Upper lobe of left lung (tissue), 6 donors: ENCODE results near the gene ZNRF1. TPM values are rescaled to one million over a fixed set of nuclear protein-coding genes. Genes with fewer than 3 reads are reported as not detected.
A peak's percentile ranks its signal among the peaks of the same experiment; 100 is the strongest.

Experiments
- ATAC-seq, 2 donors: fragments of 200-7000 bp; cut with Tn5 transposase; one replicate each; pipeline ENCODE4 v1.9.1; 2022; ENCODE audit warnings: mild to moderate bottlenecking in 2 of 2, moderate library complexity in 2 of 2; ENCODE audit not compliant: low FRiP score in 2 of 2
- DNase-seq, 2 donors: peaks; one replicate each; pipeline ENCODE4 v3.0.0-alpha.2; 2019 to 2020
- H3K27ac ChIP-seq, 4 donors: fragments of 200-600 bp; sonication (generic); one replicate each; pipeline ENCODE4 v1.5.1; 2016 to 2019
- H3K27me3 ChIP-seq, 4 donors: fragments of 200-600 bp; sonication (generic); one replicate each; pipeline ENCODE4 v1.5.1; 2017 to 2019
- H3K36me3 ChIP-seq, 4 donors: fragments of 200-600 bp; sonication (generic); one replicate each; pipeline ENCODE4 v1.5.1; 2016 to 2019
- H3K4me1 ChIP-seq, 4 donors: fragments of 200-600 bp; sonication (generic); one replicate each; pipeline ENCODE4 v1.5.1; 2018 to 2019
- H3K4me3 ChIP-seq, 4 donors: fragments of 200-600 bp; sonication (generic); one replicate each; pipeline ENCODE4 v1.5.1; 2017 to 2019; ENCODE audit warnings: mild to moderate bottlenecking in 2 of 4, moderate library complexity in 1 of 4
- H3K9me3 ChIP-seq, 4 donors: fragments of 200-600 bp; sonication (generic); one replicate each; pipeline ENCODE4 v1.5.1; 2018 to 2019
- EP300 ChIP-seq, 4 donors: sonication (generic); formaldehyde crosslinking; IDR thresholded peaks; one replicate each; pipeline ENCODE4 v1.5.1; 2017; ENCODE audit warnings: antibody characterized with exemption in 4 of 4, control low read depth in 2 of 4
- POLR2A ChIP-seq, 4 donors: fragments of 450-650 bp; IDR thresholded peaks; one replicate each; pipeline ENCODE4 v1.5.1; 2016 to 2017; ENCODE audit warnings: antibody characterized with exemption in 4 of 4, mild to moderate bottlenecking in 2 of 4
- POLR2AphosphoS5 ChIP-seq, 2 donors: sonication (generic); formaldehyde crosslinking; IDR thresholded peaks; one replicate each; pipeline ENCODE4 v1.5.1; 2017; ENCODE audit warnings: antibody characterized with exemption in 2 of 2
- WGBS, 2 donors: methylation state at CpG; one replicate each; pipeline ENCODE4 v1.1.5; 2017 to 2018; 5-methylcytosine and 5-hydroxymethylcytosine counted together
- total RNA-seq, 6 donors: library from RNA; depleted of rRNA in 4 of 6; stranded (reverse); fragments of >200 nt in 4 of 6; gene quantifications; one replicate each; pipeline versions ENCODE4 v1.1.0 to v1.2.1, GENCODE V29; 2016 to 2021
- TF ChIP-seq, protein P1 (sequence below), 6 experiments: fragments of 450-650 bp in 4 of 6; fragments of 200-600 bp in 2 of 6; sonication (generic) in 2 of 6; IDR thresholded peaks; one replicate each; pipeline ENCODE4 v1.5.1; 2016 to 2019; ENCODE audit warnings: antibody characterized with exemption in 6 of 6
- donor health status: DM: no; HTN: no; CAD: no; lungs with moderate emphysema.
- donor health status: DM: no; HTN: yes; CAD: no; lungs with severe emphysema.

Gene ZNRF1
- total RNA-seq: 10 to 100 TPM; 18.5 to 40.0 (median 27.1) TPM

DNA sequence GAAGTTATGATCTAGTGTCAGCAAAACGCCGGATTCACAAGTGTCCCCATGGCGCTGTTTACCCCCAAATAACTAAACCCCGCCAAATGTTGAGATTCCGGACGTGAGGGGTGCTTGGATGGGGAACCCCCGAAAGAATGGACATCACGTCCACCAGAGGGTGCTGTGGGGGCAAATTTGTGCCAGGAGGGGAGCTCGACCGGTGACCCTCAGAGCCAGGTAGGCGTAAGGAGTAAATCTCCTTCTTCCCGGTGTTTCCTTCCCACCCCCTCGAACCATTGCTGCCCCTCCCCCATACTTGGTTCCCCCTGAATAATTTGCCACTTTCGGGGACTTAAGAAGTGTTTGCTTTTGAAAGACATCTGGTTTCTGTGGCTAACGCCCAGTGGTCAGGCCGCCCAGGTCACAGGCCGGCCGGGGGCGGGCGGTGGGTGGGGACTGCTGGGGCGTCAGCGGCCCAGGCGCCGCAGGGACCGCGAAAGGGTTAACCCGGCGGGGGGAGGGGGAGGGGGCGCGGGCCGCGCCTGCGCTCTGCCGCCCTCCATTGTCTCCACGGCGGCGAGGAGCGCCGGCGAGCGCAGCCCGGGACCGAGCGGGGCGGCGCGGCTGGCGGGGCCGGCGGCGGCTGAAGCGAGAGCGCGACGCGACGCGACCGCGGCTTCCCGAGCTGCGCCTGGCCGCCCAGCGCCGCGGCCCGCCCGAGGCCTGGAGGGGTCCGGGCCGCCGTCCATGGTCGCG, at the start of gene ZNRF1:
Gene ZNRF1, plus strand, starts transcription at position 544 of the 738 bp plus-strand sequence. CDS start 648 bp downstream, outside the sequence.
- H3K27ac ChIP-seq: peak within 1 kb of the TSS; percentile 82 to 90 (median 86)
- peak within 1 kb of the TSS; percentile 31 to 98 (median 90) for H3K4me3 ChIP-seq
- ATAC-seq: peak; percentile 92 to 94
- H3K4me1 ChIP-seq: peaks cover 26 to 44% (median 30%) of the 10 kb centered on the region in 4 donors
- no peaks in the 10 kb centered on the region for H3K9me3 ChIP-seq
- peak; percentile 84 to 98 for DNase-seq
- TF ChIP-seq POLR2A (IDR thresholded peaks at IDR 0.05) (peak in 1 of 4 donors; percentile 39), POLR2AphosphoS5 (IDR thresholded peaks at IDR 0.05) (peak; percentile 19 to 41), EP300 (IDR thresholded peaks at IDR 0.05) (no peak)
- TF ChIP-seq, protein P1, sequence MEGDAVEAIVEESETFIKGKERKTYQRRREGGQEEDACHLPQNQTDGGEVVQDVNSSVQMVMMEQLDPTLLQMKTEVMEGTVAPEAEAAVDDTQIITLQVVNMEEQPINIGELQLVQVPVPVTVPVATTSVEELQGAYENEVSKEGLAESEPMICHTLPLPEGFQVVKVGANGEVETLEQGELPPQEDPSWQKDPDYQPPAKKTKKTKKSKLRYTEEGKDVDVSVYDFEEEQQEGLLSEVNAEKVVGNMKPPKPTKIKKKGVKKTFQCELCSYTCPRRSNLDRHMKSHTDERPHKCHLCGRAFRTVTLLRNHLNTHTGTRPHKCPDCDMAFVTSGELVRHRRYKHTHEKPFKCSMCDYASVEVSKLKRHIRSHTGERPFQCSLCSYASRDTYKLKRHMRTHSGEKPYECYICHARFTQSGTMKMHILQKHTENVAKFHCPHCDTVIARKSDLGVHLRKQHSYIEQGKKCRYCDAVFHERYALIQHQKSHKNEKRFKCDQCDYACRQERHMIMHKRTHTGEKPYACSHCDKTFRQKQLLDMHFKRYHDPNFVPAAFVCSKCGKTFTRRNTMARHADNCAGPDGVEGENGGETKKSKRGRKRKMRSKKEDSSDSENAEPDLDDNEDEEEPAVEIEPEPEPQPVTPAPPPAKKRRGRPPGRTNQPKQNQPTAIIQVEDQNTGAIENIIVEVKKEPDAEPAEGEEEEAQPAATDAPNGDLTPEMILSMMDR (IDR thresholded peaks at IDR 0.05): peak; percentile 62 to 88 (median 78)
- WGBS, 2 donors: 0% methylated on average over 15 to 16 of the region's 73 CpGs
- H3K36me3 ChIP-seq: no peaks in the 10 kb centered on the region
- H3K27me3 ChIP-seq: no peaks in the 10 kb centered on the region

GRCh38 chr16:74949309-74949708, 49.5 kb upstream of the ZNRF1 start:
- peaks cover 8 to 82% (median 29%) of the 10 kb centered on the region in 4 donors for H3K36me3 ChIP-seq
- 96% methylated on average over 3 of the region's 3 CpGs for WGBS, 2 donors
- TF ChIP-seq, protein P1 (IDR thresholded peaks at IDR 0.05): no peak
- TF ChIP-seq POLR2A (IDR thresholded peaks at IDR 0.05) (no peak), POLR2AphosphoS5 (IDR thresholded peaks at IDR 0.05) (no peak)
- no peaks in the 10 kb centered on the region for H3K27me3 ChIP-seq
- no peak for DNase-seq
- H3K9me3 ChIP-seq: no peaks in the 10 kb centered on the region
- no peaks in the 10 kb centered on the region for H3K4me1 ChIP-seq
- ATAC-seq: no peak
- H3K4me3 ChIP-seq: no peak overlapping the region
- no peak overlapping the region for H3K27ac ChIP-seq

- DNase-seq: no peak
- Histone ChIP-seq H3K4me1 (no peaks in the 10 kb centered on the region), H3K36me3 (peaks cover 8 to 85% (median 34%) of the 10 kb centered on the region in 4 donors), H3K27me3 (no peaks in the 10 kb centered on the region), H3K4me3 (no peak overlapping the region), H3K27ac (no peak overlapping the region), H3K9me3 (no peaks in the 10 kb centered on the region)
- TF ChIP-seq, protein P1 (IDR thresholded peaks at IDR 0.05): no peak
- TF ChIP-seq POLR2AphosphoS5 (IDR thresholded peaks at IDR 0.05) (no peak), EP300 (IDR thresholded peaks at IDR 0.05) (no peak), POLR2A (IDR thresholded peaks at IDR 0.05) (no peak)
- 96 to 99% methylated on average over 7 of the region's 7 CpGs for WGBS, 2 donors
- no peak for ATAC-seq
These were observed 48.3 kb upstream of the ZNRF1 start for GRCh38 chr16:74950511-74950910.

GRCh38 chr16:74951206-74951605, 47.6 kb upstream of the ZNRF1 start:
- ATAC-seq (no peak), DNase-seq (no peak)

More at GRCh38 chr16:74951206-74951605, 47.6 kb upstream of the ZNRF1 start:
- H3K36me3 ChIP-seq: peaks cover 5 to 84% (median 37%) of the 10 kb centered on the region in 4 donors
- TF ChIP-seq POLR2AphosphoS5 (IDR thresholded peaks at IDR 0.05) (no peak), EP300 (IDR thresholded peaks at IDR 0.05) (no peak), POLR2A (IDR thresholded peaks at IDR 0.05) (no peak)
- TF ChIP-seq, protein P1 (IDR thresholded peaks at IDR 0.05): no peak
- no peak overlapping the region for H3K4me3 ChIP-seq
- H3K27me3 ChIP-seq: no peaks in the 10 kb centered on the region
- 96% methylated on average over 11 of the region's 11 CpGs for WGBS, 2 donors
- no peaks in the 10 kb centered on the region for H3K4me1 ChIP-seq
- H3K27ac ChIP-seq: no peak overlapping the region
- H3K9me3 ChIP-seq: no peaks in the 10 kb centered on the region
